Skeletal muscle tissue (tissue), 4 donors: ENCODE data around the gene CYP2J2. TPM values are rescaled to one million over a fixed set of nuclear protein-coding genes. Genes with fewer than 3 reads are reported as not detected.
"Not testable (repeated sequence)": the region's sequence is repeated elsewhere in the genome, so short reads cannot be mapped to it uniquely, and the experiment has no call there.

ENCODE experiments used
- H3K27ac ChIP-seq: one replicate; pipeline ENCODE4 v1.7.0; 2013; ENCODE audit warnings: mild to moderate bottlenecking, low read depth, low read length, inconsistent platforms
- H3K27me3 ChIP-seq, 3 donors: one replicate each; pipeline ENCODE4 v1.7.0; 2013; ENCODE audit warnings: low read length in 3 of 3; ENCODE audit not compliant: control insufficient read depth in 3 of 3, insufficient read depth in 3 of 3
- H3K36me3 ChIP-seq, 3 donors: one replicate each; pipeline ENCODE4 v1.7.0; 2013; ENCODE audit warnings: low read length in 3 of 3; ENCODE audit not compliant: control insufficient read depth in 3 of 3, insufficient read depth in 3 of 3
- H3K4me1 ChIP-seq, 3 donors: one replicate each; pipeline ENCODE4 v1.7.0; 2013; ENCODE audit warnings: low read length in 3 of 3, mild to moderate bottlenecking in 3 of 3; ENCODE audit not compliant: control insufficient read depth in 3 of 3, insufficient read depth in 3 of 3
- H3K4me3 ChIP-seq, 3 donors: one replicate each; pipeline ENCODE4 v1.7.0; 2013; ENCODE audit warnings: low read length in 3 of 3
- H3K9ac ChIP-seq, 3 donors: one replicate each; pipeline ENCODE4 v1.7.0; 2013; ENCODE audit warnings: low read length in 3 of 3, mild to moderate bottlenecking in 3 of 3, moderate library complexity in 2 of 3, low read depth in 1 of 3
- H3K9me3 ChIP-seq, 3 donors: one replicate each; pipeline ENCODE4 v1.7.0; 2013; ENCODE audit warnings: low read length in 3 of 3; ENCODE audit not compliant: control insufficient read depth in 3 of 3
- total RNA-seq: library from RNA; depleted of rRNA; stranded (reverse); fragments of >200 nt; gene quantifications from one replicate; pipeline ENCODE4 v1.2.3, GENCODE V29; 2014
- donor health status: Osteomylitis.

Gene CYP2J2
- total RNA-seq, 1 donor from 2014 or later = 38.1 TPM

DNA sequence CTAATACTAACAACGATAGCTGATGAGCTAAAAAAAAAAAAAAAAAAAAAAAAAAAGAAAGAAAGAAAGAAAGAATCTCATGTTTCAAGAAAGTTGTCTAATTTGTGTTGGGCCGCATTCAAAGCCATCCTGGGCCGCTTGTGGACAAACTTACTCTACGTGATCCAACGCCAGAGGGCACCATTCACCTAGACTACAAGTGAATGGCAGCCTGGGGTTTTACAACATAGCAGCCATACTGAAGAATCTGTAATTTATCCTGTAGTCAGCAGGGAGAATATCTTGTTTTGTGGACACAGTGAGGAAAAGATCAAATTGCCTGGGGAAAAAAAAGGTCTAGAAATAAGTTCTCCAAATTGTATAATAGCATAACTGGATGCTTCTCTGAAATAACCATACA is 47.0 kb downstream of the CYP2J2 start:
- Histone ChIP-seq H3K36me3 (no peaks in the 10 kb centered on the region), H3K4me1 (no peaks in the 10 kb centered on the region), H3K4me3 (no peak overlapping the region), H3K9ac (no peak overlapping the region), H3K27ac (no peak overlapping the region), H3K9me3 (no peaks in the 10 kb centered on the region), H3K27me3 (no peaks in the 10 kb centered on the region)

DNA sequence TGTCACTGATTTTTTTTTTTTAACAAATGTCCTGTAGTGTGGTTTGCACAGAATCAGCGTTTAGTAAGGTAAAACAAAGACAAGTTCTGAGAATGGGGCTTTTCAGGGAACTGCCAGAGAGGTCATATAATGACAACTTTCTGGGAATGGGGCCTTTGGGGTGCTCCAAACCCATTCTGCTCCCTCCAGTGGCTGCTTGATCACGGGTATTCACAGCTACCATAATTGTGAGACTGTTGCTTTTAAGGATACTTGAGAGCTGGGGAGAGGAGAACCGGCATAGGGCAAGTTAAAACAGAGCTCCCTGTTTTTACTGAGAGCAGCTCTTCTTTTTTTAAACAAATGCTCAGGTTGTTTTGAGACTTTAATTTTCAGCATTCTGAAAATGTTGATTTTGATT is 48.2 kb downstream of the CYP2J2 start:
- Histone ChIP-seq H3K4me1 (no peaks in the 10 kb centered on the region), H3K4me3 (no peak overlapping the region), H3K27me3 (no peaks in the 10 kb centered on the region), H3K27ac (no peak overlapping the region), H3K9me3 (no peaks in the 10 kb centered on the region), H3K36me3 (no peaks in the 10 kb centered on the region), H3K9ac (no peak overlapping the region)

DNA sequence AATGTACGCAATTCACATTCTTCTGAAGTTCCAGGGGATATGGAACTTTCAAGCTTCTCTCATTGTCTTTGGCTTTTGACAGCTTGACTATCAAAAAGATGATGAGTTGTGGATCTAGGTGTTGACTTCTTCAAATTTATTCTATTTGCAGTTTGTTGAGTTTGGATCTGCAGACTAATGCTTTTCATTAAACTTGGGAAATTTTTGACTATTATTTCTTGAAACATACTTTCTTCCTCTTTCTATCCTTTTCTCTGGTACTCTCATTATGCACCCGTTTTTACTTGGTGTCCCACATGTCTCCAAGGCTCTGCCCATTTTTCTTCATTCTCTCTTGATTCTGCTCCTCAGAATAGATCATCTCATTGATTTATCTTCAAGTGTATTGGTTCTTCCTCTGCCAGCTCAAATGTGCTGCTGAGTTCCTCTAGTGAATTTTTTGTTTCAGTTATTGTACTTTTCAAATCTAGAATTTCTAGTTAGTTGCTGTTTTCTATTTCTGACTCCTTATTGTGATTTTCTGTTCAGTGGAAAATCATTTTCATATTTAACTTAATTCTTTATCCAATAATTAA is 49.4 kb downstream of the CYP2J2 start:
- Histone ChIP-seq H3K4me3 (no peak overlapping the region), H3K9me3 (no peaks in the 10 kb centered on the region), H3K27me3 (no peaks in the 10 kb centered on the region), H3K27ac (no peak overlapping the region), H3K4me1 (no peaks in the 10 kb centered on the region), H3K9ac (no peak overlapping the region), H3K36me3 (no peaks in the 10 kb centered on the region)

DNA sequence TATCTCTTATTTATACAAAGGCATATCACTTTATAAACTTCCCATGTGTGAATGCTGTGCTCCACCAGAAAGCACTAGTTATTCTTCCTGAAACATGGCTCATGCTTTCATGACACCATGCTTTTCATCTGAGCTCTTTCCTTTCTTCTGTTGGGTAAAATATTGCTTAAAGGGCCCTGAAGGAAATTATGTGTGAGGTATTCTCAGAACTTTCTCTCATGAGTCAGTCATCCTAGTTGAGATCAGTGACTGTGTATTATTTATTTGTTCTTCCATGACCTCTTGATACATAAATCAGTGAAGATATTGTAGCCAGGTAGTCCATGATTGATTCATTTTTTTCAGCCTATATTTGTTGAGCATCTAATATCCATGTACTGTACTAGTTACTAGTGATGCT is 54.8 kb downstream of the CYP2J2 start:
- no peak overlapping the region for H3K4me3 ChIP-seq
- no peaks in the 10 kb centered on the region for H3K4me1 ChIP-seq
- no peaks in the 10 kb centered on the region for H3K36me3 ChIP-seq
- H3K27me3 ChIP-seq = no peaks in the 10 kb centered on the region
- no peak overlapping the region for H3K27ac ChIP-seq
- no peak overlapping the region for H3K9ac ChIP-seq
- H3K9me3 ChIP-seq = no peaks in the 10 kb centered on the region

DNA sequence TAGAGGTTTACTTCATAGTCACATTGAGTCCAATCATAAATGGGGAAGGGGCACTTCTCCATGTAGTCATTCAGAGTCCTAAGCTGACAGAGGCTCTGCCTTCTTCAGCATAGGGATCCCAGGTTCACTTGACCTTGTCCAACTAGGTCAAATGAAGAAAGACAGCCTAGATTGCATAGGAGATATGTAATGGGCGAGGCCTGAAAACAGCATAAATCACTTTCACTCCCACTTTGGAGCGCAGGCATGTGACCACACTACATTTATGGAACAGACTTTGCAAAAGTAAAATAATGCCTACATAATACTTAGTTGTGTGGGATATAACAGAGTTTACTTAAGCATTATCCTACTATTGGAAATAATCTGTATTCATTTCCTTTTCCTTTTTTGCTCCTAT is 60.1 kb downstream of the CYP2J2 start:
- no peaks in the 10 kb centered on the region for H3K27me3 ChIP-seq
- H3K9me3 ChIP-seq = no peaks in the 10 kb centered on the region
- no peak overlapping the region for H3K27ac ChIP-seq
- H3K4me3 ChIP-seq = no peak overlapping the region
- H3K4me1 ChIP-seq = no peaks in the 10 kb centered on the region
- H3K9ac ChIP-seq = no peak overlapping the region
- no peaks in the 10 kb centered on the region for H3K36me3 ChIP-seq

DNA sequence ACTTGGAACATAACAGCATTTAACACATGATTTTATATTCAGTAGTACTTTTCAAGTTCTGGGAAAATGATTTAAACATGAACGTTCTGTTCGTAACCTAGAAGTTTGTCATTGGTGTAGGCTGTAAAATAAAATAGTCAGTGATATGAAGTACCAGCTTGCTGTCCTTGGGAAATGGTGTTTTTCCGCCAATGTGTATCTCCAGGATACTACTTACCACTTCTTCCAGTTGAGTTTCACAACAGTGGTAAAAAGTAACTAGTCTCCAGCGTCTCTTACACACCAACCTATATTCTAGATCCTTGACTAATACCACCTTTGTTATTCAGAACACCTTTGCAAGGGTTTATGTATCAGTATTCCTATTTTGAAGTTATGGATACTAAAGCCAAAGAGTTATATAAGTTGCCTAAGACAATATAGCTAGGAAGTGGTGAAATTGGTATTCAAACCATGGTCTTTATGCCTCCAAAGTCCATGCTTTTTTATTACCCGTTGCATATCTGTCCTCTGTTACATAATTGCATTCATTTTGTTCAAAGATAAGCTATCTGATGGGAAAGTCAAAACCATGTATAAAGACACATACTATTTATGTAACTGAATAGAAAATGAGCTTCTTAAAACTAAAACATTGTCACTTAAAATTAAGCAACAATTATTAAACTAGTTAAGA is 68.8 kb downstream of the CYP2J2 start:
- H3K9me3 ChIP-seq = no peaks in the 10 kb centered on the region
- no peak overlapping the region for H3K27ac ChIP-seq
- H3K9ac ChIP-seq = no peak overlapping the region
- H3K4me3 ChIP-seq = no peak overlapping the region
- no peaks in the 10 kb centered on the region for H3K27me3 ChIP-seq
- H3K36me3 ChIP-seq = no peaks in the 10 kb centered on the region
- no peaks in the 10 kb centered on the region for H3K4me1 ChIP-seq

DNA sequence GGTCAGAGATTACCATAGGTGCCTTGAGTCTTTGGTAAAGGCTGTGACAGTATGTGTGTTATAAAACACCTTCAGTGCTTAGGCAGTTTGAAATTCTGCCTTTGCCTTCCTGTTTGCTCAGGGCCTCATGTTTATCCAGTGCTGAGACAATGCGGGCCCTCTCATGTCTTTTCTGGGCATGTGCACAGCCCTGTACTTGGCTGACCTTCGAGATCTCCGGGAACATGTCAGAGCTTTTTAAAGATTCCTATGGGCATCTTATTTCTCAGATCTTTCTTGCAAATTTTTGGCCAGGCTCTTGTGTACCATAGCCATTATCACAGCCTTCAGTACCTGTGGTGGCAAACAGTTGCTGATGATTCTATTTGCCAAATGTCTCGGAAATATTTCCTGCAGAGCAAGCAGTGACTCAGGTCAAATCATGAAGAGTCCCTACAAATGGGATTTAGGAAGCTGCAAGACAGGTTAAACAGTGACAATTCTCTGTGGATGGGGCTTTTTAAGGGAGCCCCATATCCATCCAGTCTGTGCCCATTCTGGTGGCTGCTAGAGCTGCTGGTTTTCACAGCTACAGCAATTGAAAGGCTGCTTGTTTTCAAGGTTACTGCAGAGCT is 69.7 kb downstream of the CYP2J2 start:
- H3K9me3 ChIP-seq = no peaks in the 10 kb centered on the region
- no peaks in the 10 kb centered on the region for H3K27me3 ChIP-seq
- H3K4me1 ChIP-seq = no peaks in the 10 kb centered on the region
- H3K27ac ChIP-seq = no peak overlapping the region
- no peak overlapping the region for H3K4me3 ChIP-seq
- H3K9ac ChIP-seq = no peak overlapping the region
- H3K36me3 ChIP-seq = no peaks in the 10 kb centered on the region

DNA sequence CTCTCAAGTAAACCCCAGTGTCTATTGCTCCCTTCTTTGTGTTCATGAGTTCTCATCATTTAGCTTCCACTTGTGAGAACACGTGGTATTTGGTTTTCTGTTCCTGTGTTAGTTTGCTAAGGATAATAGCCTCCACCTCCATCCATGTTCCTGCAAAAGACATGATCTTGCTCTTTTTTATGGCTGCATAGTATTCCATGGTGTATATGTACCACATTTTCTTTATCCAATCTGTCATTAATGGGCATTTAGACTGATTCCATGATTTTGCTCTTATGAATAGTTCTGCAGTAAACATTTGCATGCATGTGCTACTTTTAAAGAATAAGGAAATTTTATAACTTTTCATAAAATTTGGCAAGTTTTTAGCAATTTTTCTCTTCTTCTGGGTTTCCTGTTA is 71.3 kb downstream of the CYP2J2 start:
- H3K36me3 ChIP-seq, H3K4me1 ChIP-seq, H3K27me3 ChIP-seq, H3K27ac ChIP-seq, H3K9ac ChIP-seq, H3K4me3 ChIP-seq, H3K9me3 ChIP-seq: not testable (repeated sequence)

DNA sequence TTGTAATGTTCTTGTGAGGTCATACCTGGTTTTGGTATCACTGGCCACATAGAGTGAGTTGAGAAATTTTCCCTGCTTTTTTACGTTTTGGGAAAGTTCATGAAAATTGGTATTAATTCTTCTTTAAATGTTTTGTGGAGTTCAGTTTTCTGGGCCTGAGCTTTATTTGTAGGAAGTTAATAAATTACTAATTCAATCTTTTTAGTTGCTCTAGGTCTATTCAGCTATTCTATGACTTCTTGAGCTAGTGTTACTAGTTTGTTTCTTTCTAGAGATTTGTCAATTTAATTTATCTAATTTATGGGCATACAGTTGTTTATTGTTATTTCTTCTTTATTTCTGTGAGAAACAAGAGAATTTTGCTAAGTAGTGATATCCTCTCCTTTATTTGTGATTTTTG is 74.5 kb downstream of the CYP2J2 start:
- no peaks in the 10 kb centered on the region for H3K36me3 ChIP-seq
- no peak overlapping the region for H3K27ac ChIP-seq
- no peaks in the 10 kb centered on the region for H3K4me1 ChIP-seq
- H3K9me3 ChIP-seq = no peaks in the 10 kb centered on the region
- no peak overlapping the region for H3K4me3 ChIP-seq
- no peaks in the 10 kb centered on the region for H3K27me3 ChIP-seq
- no peak overlapping the region for H3K9ac ChIP-seq

DNA sequence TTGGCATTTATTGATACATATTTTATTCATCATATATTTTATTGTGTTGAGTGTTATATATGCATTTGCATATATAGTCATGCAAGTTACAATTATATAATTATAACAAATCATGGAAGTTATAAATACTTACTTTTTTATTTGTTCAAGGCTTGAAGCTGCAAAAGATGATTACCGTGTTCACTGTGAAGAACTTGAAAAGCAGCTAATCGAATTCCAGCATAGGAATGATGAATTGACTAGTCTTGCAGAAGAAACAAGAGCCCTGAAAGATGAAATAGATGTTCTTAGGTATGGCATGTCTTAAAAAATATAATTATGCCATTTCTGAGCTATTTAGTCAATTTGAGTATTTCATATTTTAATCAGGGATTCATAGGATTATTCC is 79.7 kb downstream of the CYP2J2 start:
- Histone ChIP-seq H3K9ac (no peak overlapping the region), H3K36me3 (no peaks in the 10 kb centered on the region), H3K4me1 (no peaks in the 10 kb centered on the region), H3K4me3 (no peak overlapping the region), H3K27me3 (peaks cover 0 to 3% (median 0%) of the 10 kb centered on the region in 3 donors), H3K9me3 (no peaks in the 10 kb centered on the region), H3K27ac (no peak overlapping the region)
